Stimulated activated CD8-positive, alpha-beta memory T cell treated with anti-CD3 and anti-CD28 coated beads, Interleukin-15, amount 100 ng/mL, for 1 hour (primary cell): Measurements from ENCODE around the gene PROCA1.

Experiments used
- DNase-seq: peaks from one replicate; pipeline ENCODE4 v3.0.0-alpha.2; 2020; ENCODE audit warnings: low read depth

The PROCA1 gene

GRCh38 chr17:28707339-28707720 is 4.4 kb downstream of the PROCA1 start:
- no peak for DNase-seq

- no peak for DNase-seq
Observed at GRCh38 chr17:28706471-28707338, 5.0 kb downstream of the PROCA1 start.

GRCh38 chr17:28705728-28706334 is 5.9 kb downstream of the PROCA1 start:
- no peak for DNase-seq

- no peak for DNase-seq
Observed at GRCh38 chr17:28705074-28705659, 6.5 kb downstream of the PROCA1 start.

GRCh38 chr17:28704219-28704858 is 7.3 kb downstream of the PROCA1 start:
- DNase-seq: no peak

- no peak for DNase-seq
Observed at GRCh38 chr17:28703552-28704218, 8.0 kb downstream of the PROCA1 start.

- DNase-seq: no peak
Observed at GRCh38 chr17:28702752-28703150, 8.9 kb downstream of the PROCA1 start.

GRCh38 chr17:28702026-28702751 is 9.5 kb downstream of the PROCA1 start:
- DNase-seq: no peak

- DNase-seq: no peak
Observed at GRCh38 chr17:28700830-28701492, 10.7 kb downstream of the PROCA1 start.

GRCh38 chr17:28700278-28700677 is 11.4 kb downstream of the PROCA1 start:
- DNase-seq: no peak

GRCh38 chr17:28698253-28698941 is 13.3 kb downstream of the PROCA1 start:
- no peak for DNase-seq

- no peak for DNase-seq
Observed at GRCh38 chr17:28693869-28694268, 17.8 kb downstream of the PROCA1 start.

- DNase-seq: no peak
Observed at GRCh38 chr17:28689011-28689410, 22.7 kb downstream of the PROCA1 start.

- DNase-seq: no peak
Observed at GRCh38 chr17:28688481-28688880, 23.2 kb downstream of the PROCA1 start.

- no peak for DNase-seq
Observed at GRCh38 chr17:28686296-28686695, 25.4 kb downstream of the PROCA1 start.

GRCh38 chr17:28685366-28685765 is 26.3 kb downstream of the PROCA1 start:
- DNase-seq: no peak

- DNase-seq: no peak
Observed at GRCh38 chr17:28684963-28685362, 26.7 kb downstream of the PROCA1 start.

- no peak for DNase-seq
Observed at GRCh38 chr17:28682655-28683054, 29.0 kb downstream of the PROCA1 start.

- DNase-seq: no peak
Observed at GRCh38 chr17:28675980-28676379, 35.7 kb downstream of the PROCA1 start.

GRCh38 chr17:28675490-28675889 is 36.2 kb downstream of the PROCA1 start:
- DNase-seq: no peak
